Fibroblast of skin of right biceps (primary cell): ENCODE data around the gene NR5A1.

ENCODE experiments used
- DNase-seq: peaks from one replicate; pipeline ENCODE4 v3.0.0-alpha.2; 2013

The NR5A1 gene

GRCh38 chr9:124513376-124513994 lies 6.3 kb upstream of the NR5A1 start:
- no peak for DNase-seq

- DNase-seq, result no peak
These were observed 5.6 kb upstream of the NR5A1 start for GRCh38 chr9:124512806-124513204.

- no peak for DNase-seq
These were observed 4.9 kb upstream of the NR5A1 start for GRCh38 chr9:124511891-124512805.

- DNase-seq, result no peak
These were observed 4.2 kb upstream of the NR5A1 start for GRCh38 chr9:124511426-124511840.

GRCh38 chr9:124510650-124511425 lies 3.6 kb upstream of the NR5A1 start:
- DNase-seq, result no peak

GRCh38 chr9:124507880-124508423 lies 753 bp upstream of the NR5A1 start:
- DNase-seq, result no peak

GRCh38 chr9:124506433-124506832 lies 766 bp downstream of the NR5A1 start:
- DNase-seq, result no peak

GRCh38 chr9:124505901-124506346 lies 1.3 kb downstream of the NR5A1 start:
- no peak for DNase-seq

- no peak for DNase-seq
These were observed 1.9 kb downstream of the NR5A1 start for GRCh38 chr9:124505006-124505900.

- DNase-seq, result no peak
These were observed 2.6 kb downstream of the NR5A1 start for GRCh38 chr9:124504530-124505005.

- no peak for DNase-seq
These were observed 3.3 kb downstream of the NR5A1 start for GRCh38 chr9:124503713-124504529.

GRCh38 chr9:124502711-124503702 lies 4.2 kb downstream of the NR5A1 start:
- DNase-seq, result no peak

- DNase-seq, result no peak
These were observed 5.4 kb downstream of the NR5A1 start for GRCh38 chr9:124501771-124502320.

- DNase-seq, result no peak
These were observed 6.2 kb downstream of the NR5A1 start for GRCh38 chr9:124500796-124501611.

- no peak for DNase-seq
These were observed 7.0 kb downstream of the NR5A1 start for GRCh38 chr9:124500028-124500795.

- DNase-seq, result no peak
These were observed 8.0 kb downstream of the NR5A1 start for GRCh38 chr9:124499216-124499615.

- DNase-seq, result no peak
These were observed 8.6 kb downstream of the NR5A1 start for GRCh38 chr9:124498499-124499146.
